ENCODE results near the gene RUNX1.
"Not testable (repeated sequence)": the region's sequence is repeated elsewhere in the genome, so short reads cannot be mapped to it uniquely, and the experiment has no call there.

The RUNX1 gene

GRCh38 chr21:35015435-35016024, 33.6 kb downstream of the RUNX1 start:
- DNase-seq: no peak

- no peak for DNase-seq
These were observed 34.6 kb downstream of the RUNX1 start for GRCh38 chr21:35014302-35015041.

GRCh38 chr21:35011681-35012080, 37.4 kb downstream of the RUNX1 start:
- DNase-seq: no peak

GRCh38 chr21:35010447-35010846, 38.7 kb downstream of the RUNX1 start:
- no peak for DNase-seq

- no peak for DNase-seq
These were observed 41.8 kb downstream of the RUNX1 start for GRCh38 chr21:35007348-35007747.

GRCh38 chr21:35006771-35007170, 42.3 kb downstream of the RUNX1 start:
- DNase-seq: no peak

GRCh38 chr21:35006248-35006647, 42.9 kb downstream of the RUNX1 start:
- no peak for DNase-seq

- DNase-seq: no peak
These were observed 43.4 kb downstream of the RUNX1 start for GRCh38 chr21:35005560-35006224.

GRCh38 chr21:35005077-35005476, 44.0 kb downstream of the RUNX1 start:
- no peak for DNase-seq

- no peak for DNase-seq
These were observed 44.8 kb downstream of the RUNX1 start for GRCh38 chr21:35004314-35004713.

- no peak for DNase-seq
These were observed 46.0 kb downstream of the RUNX1 start for GRCh38 chr21:35002879-35003722.

- DNase-seq: no peak
These were observed 49.6 kb downstream of the RUNX1 start for GRCh38 chr21:34999397-34999941.

- no peak for DNase-seq
These were observed 50.9 kb downstream of the RUNX1 start for GRCh38 chr21:34998176-34998575.

- no peak for DNase-seq
These were observed 51.8 kb downstream of the RUNX1 start for GRCh38 chr21:34997294-34997693.

GRCh38 chr21:34996304-34997101, 52.6 kb downstream of the RUNX1 start:
- DNase-seq: no peak

- no peak for DNase-seq
These were observed 53.2 kb downstream of the RUNX1 start for GRCh38 chr21:34995979-34996303.

- no peak for DNase-seq
These were observed 54.1 kb downstream of the RUNX1 start for GRCh38 chr21:34994766-34995631.

- DNase-seq: not testable (repeated sequence)
These were observed 55.6 kb downstream of the RUNX1 start for GRCh38 chr21:34993521-34993921.

GRCh38 chr21:34992736-34993398, 56.2 kb downstream of the RUNX1 start:
- no peak for DNase-seq

GRCh38 chr21:34992180-34992579, 56.9 kb downstream of the RUNX1 start:
- no peak for DNase-seq
